A549 treated with AZD2906 at 1 μM for 4 hours (cell line): ENCODE measurements around the gene C6orf118. TPM values are rescaled to one million over a fixed set of nuclear protein-coding genes. Genes with fewer than 3 reads are reported as not detected.

Experiments used
- total RNA-seq: library from RNA; stranded (reverse); fragments of 200-300 nt; extraction: Qiagen RNA extraction; gene quantifications from 5 replicates; pipeline ENCODE4 v1.2.3, GENCODE V29; 2022

The C6orf118 gene
- total RNA-seq: 0.07 to 0.24 TPM (median 0.20 TPM) in 5 replicates

GRCh38 chr6:165308926-165309731 is at the start of gene C6orf118:
TSS of gene C6orf118 (minus strand) at chr6:165309605. CDS start at chr6:165309586, 19 bp downstream.

